ENCODE data around the gene CPPED1. TPM values are rescaled to one million over a fixed set of nuclear protein-coding genes. Genes with fewer than 3 reads are reported as not detected.

Gene CPPED1
- total and polyA plus RNA-seq, 10 of the 15 experiments (the other 5 are each of a cell fraction or from before 2014, with no cell fraction given) = 7.1 to 39.0 (median 16.0) TPM

GRCh38 chr16:12646098-12646489 is 157.6 kb downstream of the CPPED1 start:
- TSS peak; percentile 82 for BruUV-seq (replicated peaks)
- Histone ChIP-seq H3K27ac (ENCODE audit: control insufficient read depth, insufficient read depth) (0 out of 2 replicates have a peak overlapping the region, but pooled peaks have one; percentile 2), H3K9me3 (replicated peaks; ENCODE audit: control insufficient read depth, insufficient read depth, low read length) (no peaks in the 10 kb centered on the region; the same call in 2 of the 3 replicates), H3K27me3 (replicated peaks in 1 of 2; ENCODE audit: control insufficient read depth in 2 of 2, insufficient read depth in 2 of 2, low read length in 1 of 2) (no peaks in the 10 kb centered on the region), H3K4me1 (ENCODE audit: control insufficient read depth, insufficient read depth, low read length) (no peaks in the 10 kb centered on the region), H3K4me2 (ENCODE audit: control insufficient read depth, insufficient read depth) (no peak overlapping the region), H3K36me3 (ENCODE audit: control insufficient read depth in 2 of 2, insufficient read depth in 2 of 2, low read length in 1 of 2) (no peaks in the 10 kb centered on the region), H4K20me1 (ENCODE audit: control insufficient read depth, insufficient read depth) (no peaks in the 10 kb centered on the region), H2AFZ (ENCODE audit: control insufficient read depth, low read depth, low read length) (peak overlapping the region; percentile 1; the same call in 1 of the 2 replicates), H3K4me3 (no peak overlapping the region), H3K79me2 (ENCODE audit: control insufficient read depth, insufficient read depth, low read length) (no peaks in the 10 kb centered on the region), H3K9ac (ENCODE audit: control insufficient read depth, insufficient read depth, low read length) (no peak overlapping the region)
- SMC1A ChIA-PET (ENCODE audit: uncharacterized antibody, unreplicated experiment) = interaction anchor here (0.8 to 2.4 kb wide), 14 partner anchors 8 to 236 kb away, joined by 3 to 9 read pairs (median 3); partner anchors contain the start of gene CPPED1
- POLR2A ChIA-PET = interaction anchor here (1.5 kb wide), 1 partner anchor 99 kb away, joined by 4 read pairs; no protein-coding TSS in a partner anchor
- intact Hi-C loops (cut with micrococcal nuclease; ENCODE audit: unreplicated experiment) = loop anchor here (2.0 to 5.0 kb wide), 3 partner anchors 74 to 105 kb away; no protein-coding TSS in a partner anchor
- CTCF ChIA-PET = interaction anchor here (0.9 to 1.1 kb wide), 3 partner anchors 33 to 110 kb away, joined by 3 to 4 read pairs (median 3); no protein-coding TSS in a partner anchor
- DNase-seq (ENCODE audit: low read depth, low spot score) (no peak), FAIRE-seq (no peak), ATAC-seq (peak; percentile 26)
- WGBS (ENCODE audit: insufficient coverage, insufficient replicate concordance, low lambda C conversion rate, missing lambda C conversion rate) = 35% methylated on average over 4 of the region's 4 CpGs
- TF ChIP-seq MTA2 (IDR thresholded peaks at IDR 0.05; ENCODE audit: low read depth) (no peak), MLLT1 (IDR thresholded peaks at IDR 0.05) (peak; percentile 87)
- in situ Hi-C loops (cut with MboI) = no loop called here
- RAD21 ChIA-PET (ENCODE audit: unreplicated experiment) = interaction anchor here (0.8 to 2.1 kb wide), 9 partner anchors 30 to 252 kb away, joined by 3 to 8 read pairs (median 4); no protein-coding TSS in a partner anchor

- Histone ChIP-seq H3K36me3 (ENCODE audit: control insufficient read depth in 2 of 2, insufficient read depth in 2 of 2, low read length in 1 of 2) (no peaks in the 10 kb centered on the region), H3K9ac (ENCODE audit: control insufficient read depth, insufficient read depth, low read length) (no peak overlapping the region), H4K20me1 (ENCODE audit: control insufficient read depth, insufficient read depth) (no peaks in the 10 kb centered on the region), H3K4me2 (ENCODE audit: control insufficient read depth, insufficient read depth) (no peak overlapping the region), H3K27ac (ENCODE audit: control insufficient read depth, insufficient read depth) (no peak overlapping the region), H3K79me2 (ENCODE audit: control insufficient read depth, insufficient read depth, low read length) (no peaks in the 10 kb centered on the region), H3K4me1 (ENCODE audit: control insufficient read depth, insufficient read depth, low read length) (no peaks in the 10 kb centered on the region), H3K9me3 (replicated peaks; ENCODE audit: control insufficient read depth, insufficient read depth, low read length) (no peaks in the 10 kb centered on the region; the same call in 2 of the 3 replicates), H2AFZ (ENCODE audit: control insufficient read depth, low read depth, low read length) (no peak overlapping the region), H3K4me3 (no peak overlapping the region), H3K27me3 (replicated peaks in 1 of 2; ENCODE audit: control insufficient read depth in 2 of 2, insufficient read depth in 2 of 2, low read length in 1 of 2) (no peaks in the 10 kb centered on the region)
- intact Hi-C loops (cut with micrococcal nuclease; ENCODE audit: unreplicated experiment) = no loop called here
- ChIA-PET RAD21 (ENCODE audit: unreplicated experiment) (interaction anchor here (1.2 to 1.4 kb wide), 2 partner anchors 107 kb away, joined by 3 to 5 read pairs; no protein-coding TSS in a partner anchor), SMC1A (ENCODE audit: uncharacterized antibody, unreplicated experiment) (interaction anchor here (1.2 to 1.6 kb wide), 4 partner anchors 26 to 157 kb away, joined by 3 to 5 read pairs (median 4); no protein-coding TSS in a partner anchor), CTCF (no interaction called here), POLR2A (interaction anchor here (0.5 to 0.6 kb wide), 2 partner anchors 46 kb away, joined by 3 to 7 read pairs; no protein-coding TSS in a partner anchor)
- no peak for DNase-seq (ENCODE audit: low read depth, low spot score)
- in situ Hi-C loops (cut with MboI) = loop anchor here (5.0 kb wide), 1 partner anchor 51 kb away; no protein-coding TSS in a partner anchor
- WGBS (ENCODE audit: insufficient coverage, insufficient replicate concordance, low lambda C conversion rate, missing lambda C conversion rate) = 63% methylated on average over 8 of the region's 8 CpGs
- no peak for FAIRE-seq
- BruUV-seq (replicated peaks) = no TSS peak
- ATAC-seq = no peak
- TF ChIP-seq SMARCA5 (IDR thresholded peaks at IDR 0.05) (no peak), EP300 (IDR thresholded peaks at IDR 0.05; ENCODE audit: borderline replicate concordance in 1 of 2, control insufficient read depth in 1 of 2, low read depth in 2 of 2, low read length in 2 of 2) (no peak), BCL3 (IDR thresholded peaks at IDR 0.05; ENCODE audit: borderline replicate concordance, insufficient read depth, low read depth, low read length, poor library complexity, severe bottlenecking) (no peak), IKZF1 (conservative IDR thresholded peaks at IDR 0.05) (no peak), ZBTB40 (IDR thresholded peaks at IDR 0.05; ENCODE audit: borderline replicate concordance) (no peak), NFXL1 (IDR thresholded peaks at IDR 0.05; ENCODE audit: borderline replicate concordance) (no peak)
Measured at GRCh38 chr16:12643034-12643455, 160.6 kb downstream of the CPPED1 start.
